HG02623 (cell line): Measurements from ENCODE around the gene ANKRD40CL.
"Not testable (repeated sequence)": the region's sequence is repeated elsewhere in the genome, so short reads cannot be mapped to it uniquely, and the experiment has no call there.

Experiments
- ATAC-seq: cut with Tn5 transposase; IDR thresholded peaks from one replicate; pipeline ENCODE4 v1.9.1; 2021; ENCODE audit warnings: moderate library complexity; ENCODE audit not compliant: unreplicated experiment

The ANKRD40CL gene

GRCh38 chr17:50763716-50764475 is 3.4 kb downstream of the ANKRD40CL start:
- no peak for ATAC-seq

GRCh38 chr17:50762177-50762576 is 5.1 kb downstream of the ANKRD40CL start:
- no peak for ATAC-seq

- no peak for ATAC-seq
Observed at GRCh38 chr17:50758989-50759544, 8.3 kb downstream of the ANKRD40CL start.

- no peak for ATAC-seq
Observed at GRCh38 chr17:50758524-50758923, 8.8 kb downstream of the ANKRD40CL start.

- no peak for ATAC-seq
Observed at GRCh38 chr17:50754521-50754920, 12.8 kb downstream of the ANKRD40CL start.

- no peak for ATAC-seq
Observed at GRCh38 chr17:50749245-50749644, 18.1 kb downstream of the ANKRD40CL start.

- ATAC-seq, result no peak
Observed at GRCh38 chr17:50745631-50746030, 21.7 kb downstream of the ANKRD40CL start.

GRCh38 chr17:50739098-50739497 is 28.2 kb downstream of the ANKRD40CL start:
- no peak for ATAC-seq

- ATAC-seq, result no peak
Observed at GRCh38 chr17:50737118-50737698, 30.1 kb downstream of the ANKRD40CL start.

GRCh38 chr17:50735287-50735686 is 32.0 kb downstream of the ANKRD40CL start:
- ATAC-seq, result no peak

- ATAC-seq, result no peak
Observed at GRCh38 chr17:50731575-50732460, 35.5 kb downstream of the ANKRD40CL start.

- no peak for ATAC-seq
Observed at GRCh38 chr17:50728881-50729765, 38.2 kb downstream of the ANKRD40CL start.

- ATAC-seq, result no peak
Observed at GRCh38 chr17:50728112-50728429, 39.2 kb downstream of the ANKRD40CL start.

GRCh38 chr17:50725769-50726655 is 41.3 kb downstream of the ANKRD40CL start:
- ATAC-seq, result no peak

- not testable (repeated sequence) for ATAC-seq
Observed at GRCh38 chr17:50724622-50725021, 42.7 kb downstream of the ANKRD40CL start.

GRCh38 chr17:50722746-50723145 is 44.6 kb downstream of the ANKRD40CL start:
- no peak for ATAC-seq

- no peak for ATAC-seq
Observed at GRCh38 chr17:50721194-50722010, 45.9 kb downstream of the ANKRD40CL start.

GRCh38 chr17:50719924-50720794 is 47.2 kb downstream of the ANKRD40CL start:
- ATAC-seq, result no peak
